Stimulated activated CD8-positive, alpha-beta memory T cell treated with anti-CD3 and anti-CD28 coated beads, Interleukin-12 subunit alpha, Interleukin-12 subunit beta, amount 100 ng/mL, for 24 hours (primary cell): ENCODE measurements around the gene WDR46.
"Not testable (repeated sequence)": the region's sequence is repeated elsewhere in the genome, so short reads cannot be mapped to it uniquely, and the experiment has no call there.

ENCODE experiments used
- DNase-seq: peaks from one replicate; pipeline ENCODE4 v3.0.0-alpha.2; 2020; ENCODE audit errors: extremely low read depth

The WDR46 gene

GRCh38 chr6:33271117-33271467 is 17.9 kb downstream of the WDR46 start:
- no peak for DNase-seq

- no peak for DNase-seq
Observed at GRCh38 chr6:33264015-33264414, 25.0 kb downstream of the WDR46 start.

GRCh38 chr6:33262490-33262889 is 26.5 kb downstream of the WDR46 start:
- not testable (repeated sequence) for DNase-seq

GRCh38 chr6:33259032-33259431 is 30.0 kb downstream of the WDR46 start:
- DNase-seq: no peak

GRCh38 chr6:33254591-33254990 is 34.4 kb downstream of the WDR46 start:
- no peak for DNase-seq

GRCh38 chr6:33252759-33253158 is 36.3 kb downstream of the WDR46 start:
- DNase-seq: no peak

- DNase-seq: no peak
Observed at GRCh38 chr6:33251395-33252012, 37.5 kb downstream of the WDR46 start.

- DNase-seq: no peak
Observed at GRCh38 chr6:33250731-33251130, 38.3 kb downstream of the WDR46 start.

- no peak for DNase-seq
Observed at GRCh38 chr6:33249732-33250630, 39.1 kb downstream of the WDR46 start.

GRCh38 chr6:33248932-33249731 is 39.9 kb downstream of the WDR46 start:
- peak; percentile 84 for DNase-seq

GRCh38 chr6:33248643-33248931 is 40.5 kb downstream of the WDR46 start:
- no peak for DNase-seq

- DNase-seq: peak; percentile 78
Observed at GRCh38 chr6:33247977-33248642, 40.9 kb downstream of the WDR46 start.

GRCh38 chr6:33243476-33243875 is 45.6 kb downstream of the WDR46 start:
- no peak for DNase-seq

- DNase-seq: no peak
Observed at GRCh38 chr6:33241968-33242367, 47.1 kb downstream of the WDR46 start.

GRCh38 chr6:33237741-33238140 is 51.3 kb downstream of the WDR46 start:
- DNase-seq: no peak

GRCh38 chr6:33236852-33237251 is 52.2 kb downstream of the WDR46 start:
- DNase-seq: no peak

GRCh38 chr6:33236328-33236727 is 52.7 kb downstream of the WDR46 start:
- no peak for DNase-seq

GRCh38 chr6:33235221-33235634 is 53.8 kb downstream of the WDR46 start:
- DNase-seq: no peak
